Suppressor macrophage treated with lipopolysaccharide for 1 hour (primary cell): ENCODE data around the gene C2CD2.

Source experiments
- DNase-seq, 3 donors: peaks; one replicate each; pipeline ENCODE4 v3.0.0-alpha.2; 2020 to 2022

The C2CD2 gene

GRCh38 chr21:41903559-41904351 is 50.1 kb downstream of the C2CD2 start:
- no peak for DNase-seq

GRCh38 chr21:41902946-41903345 is 50.9 kb downstream of the C2CD2 start:
- DNase-seq: no peak

- no peak for DNase-seq
These were observed 52.0 kb downstream of the C2CD2 start for GRCh38 chr21:41901782-41902181.

GRCh38 chr21:41901099-41901498 is 52.7 kb downstream of the C2CD2 start:
- DNase-seq: peak; percentile 53 to 67 (median 59)

- no peak for DNase-seq
These were observed 53.4 kb downstream of the C2CD2 start for GRCh38 chr21:41900401-41900800.

GRCh38 chr21:41899426-41900202 is 54.2 kb downstream of the C2CD2 start:
- DNase-seq: no peak

- no peak for DNase-seq
These were observed 54.8 kb downstream of the C2CD2 start for GRCh38 chr21:41898998-41899397.

GRCh38 chr21:41897700-41898099 is 56.1 kb downstream of the C2CD2 start:
- no peak for DNase-seq

GRCh38 chr21:41897047-41897669 is 56.7 kb downstream of the C2CD2 start:
- no peak for DNase-seq

GRCh38 chr21:41895643-41896493 is 58.0 kb downstream of the C2CD2 start:
- no peak for DNase-seq

- DNase-seq: no peak
These were observed 58.8 kb downstream of the C2CD2 start for GRCh38 chr21:41894922-41895557.

GRCh38 chr21:41894511-41894910 is 59.3 kb downstream of the C2CD2 start:
- no peak for DNase-seq

- DNase-seq: no peak
These were observed 61.1 kb downstream of the C2CD2 start for GRCh38 chr21:41892726-41893125.

GRCh38 chr21:41891132-41891531 is 62.7 kb downstream of the C2CD2 start:
- no peak for DNase-seq

GRCh38 chr21:41890355-41890754 is 63.5 kb downstream of the C2CD2 start:
- no peak for DNase-seq

GRCh38 chr21:41888749-41889376 is 65.0 kb downstream of the C2CD2 start:
- DNase-seq: no peak

- peak; percentile 35 to 67 (median 63) for DNase-seq
These were observed 66.2 kb downstream of the C2CD2 start for GRCh38 chr21:41887667-41888066.

- no peak for DNase-seq
These were observed 67.5 kb downstream of the C2CD2 start for GRCh38 chr21:41886328-41886727.

- DNase-seq: no peak
These were observed 68.3 kb downstream of the C2CD2 start for GRCh38 chr21:41885341-41886024.

GRCh38 chr21:41884501-41885030 is 69.3 kb downstream of the C2CD2 start:
- no peak for DNase-seq

- DNase-seq: no peak
These were observed 70.2 kb downstream of the C2CD2 start for GRCh38 chr21:41883582-41883981.
